HG02852 (cell line): Measurements from ENCODE around the gene CENPVL1.
"Not testable (repeated sequence)": the region's sequence is repeated elsewhere in the genome, so short reads cannot be mapped to it uniquely, and the experiment has no call there.

Source experiments
- ATAC-seq: cut with Tn5 transposase; IDR thresholded peaks from one replicate; pipeline ENCODE4 v1.9.1; 2021; ENCODE audit warnings: mild to moderate bottlenecking, moderate library complexity; ENCODE audit not compliant: unreplicated experiment

The CENPVL1 gene

DNA sequence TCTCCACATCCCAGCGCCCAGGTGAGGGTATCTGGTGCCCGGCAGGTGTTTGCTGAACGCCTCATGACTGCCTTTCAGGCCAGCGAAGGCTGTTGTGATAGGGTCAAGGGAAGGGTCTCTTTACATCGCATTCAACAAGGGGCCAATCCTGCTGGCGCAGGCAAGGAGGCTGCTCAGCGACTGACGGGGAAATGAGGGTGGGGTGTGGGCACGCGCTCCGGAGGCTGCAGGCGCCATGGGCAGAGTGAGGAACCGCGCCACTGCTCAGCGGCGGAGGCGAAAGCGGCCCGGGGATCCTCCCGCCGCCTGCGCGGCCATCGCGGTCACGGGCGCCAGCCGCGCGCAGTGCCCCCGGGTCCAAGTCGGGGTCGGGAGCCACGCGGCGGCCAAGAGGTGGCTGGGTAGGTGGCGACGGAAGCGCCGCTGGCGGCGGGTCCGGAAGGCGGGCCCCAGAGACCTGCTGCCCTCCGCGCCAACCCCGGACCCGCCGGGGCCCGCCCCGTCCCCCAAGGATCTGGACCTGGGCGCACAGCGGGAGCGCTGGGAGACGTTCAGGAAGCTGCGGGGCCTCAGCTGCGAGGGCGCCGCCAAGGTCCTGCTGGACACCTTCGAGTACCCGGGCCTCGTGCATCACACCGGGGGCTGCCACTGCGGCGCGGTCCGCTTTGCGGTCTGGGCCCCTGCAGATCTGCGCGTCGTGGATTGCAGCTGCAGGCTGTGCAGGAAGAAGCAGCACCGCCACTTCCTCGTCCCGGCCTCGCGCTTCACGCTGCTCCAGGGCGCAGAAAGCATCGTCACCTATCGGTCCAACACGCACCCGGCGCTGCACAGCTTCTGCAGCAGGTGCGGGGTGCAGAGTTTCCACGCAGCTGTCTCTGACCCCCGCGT lies at the start of gene CENPVL1:
CENPVL1 (plus strand) TSS at position 236 of the 888 bp plus-strand sequence; CDS start at position 236, 0 bp downstream.
- not testable (repeated sequence) for ATAC-seq

- no peak for ATAC-seq
These were observed 44.3 kb upstream of the CENPVL1 start for GRCh38 chrX:51665981-51666380.

DNA sequence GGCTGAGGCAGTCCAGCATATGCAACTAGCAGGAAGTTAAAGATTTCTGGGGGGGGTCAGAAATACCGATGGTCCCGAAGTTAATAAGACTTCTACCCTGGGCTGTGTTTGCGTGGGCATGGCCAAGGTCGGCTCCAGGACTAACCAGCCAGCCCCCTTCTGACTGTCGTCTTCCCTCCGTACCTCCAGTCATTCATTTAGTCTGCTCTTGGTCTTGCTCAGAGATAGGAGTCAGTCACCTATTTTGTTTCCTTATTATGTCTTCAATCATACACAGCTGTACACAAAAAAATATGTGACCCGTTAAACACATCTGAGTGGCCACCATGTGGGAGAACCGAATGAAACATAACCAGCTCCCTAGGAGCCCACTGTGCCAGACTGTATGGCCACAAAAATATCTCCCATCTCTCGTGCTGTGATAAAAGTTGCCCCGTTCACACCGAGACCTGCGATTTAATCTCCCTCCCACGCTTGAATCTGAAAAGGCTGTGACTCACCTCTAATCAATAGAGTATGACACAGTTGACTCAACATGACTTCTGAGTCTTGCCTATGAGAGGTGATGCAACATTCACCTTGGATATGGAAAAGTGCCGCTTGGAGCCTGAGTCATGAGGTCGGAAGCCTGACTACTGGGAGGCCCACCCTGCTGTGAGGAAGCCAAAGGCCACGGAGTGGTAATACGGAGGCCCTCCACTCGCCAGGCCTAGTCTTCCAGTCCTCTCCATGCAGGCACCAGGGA lies 30.5 kb upstream of the CENPVL1 start:
- ATAC-seq: not testable (repeated sequence)

- not testable (repeated sequence) for ATAC-seq
These were observed 28.2 kb upstream of the CENPVL1 start for GRCh38 chrX:51681808-51682719.

DNA sequence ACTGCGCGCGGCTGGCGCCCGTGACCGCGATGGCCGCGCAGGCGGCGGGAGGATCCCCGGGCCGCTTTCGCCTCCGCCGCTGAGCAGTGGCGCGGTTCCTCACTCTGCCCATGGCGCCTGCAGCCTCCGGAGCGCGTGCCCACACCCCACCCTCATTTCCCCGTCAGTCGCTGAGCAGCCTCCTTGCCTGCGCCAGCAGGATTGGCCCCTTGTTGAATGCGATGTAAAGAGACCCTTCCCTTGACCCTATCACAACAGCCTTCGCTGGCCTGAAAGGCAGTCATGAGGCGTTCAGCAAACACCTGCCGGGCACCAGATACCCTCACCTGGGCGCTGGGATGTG lies 27.6 kb upstream of the CENPVL1 start, which contains the start of gene CENPVL2:
CENPVL2 (minus strand) TSS at position 112 of the 343 bp plus-strand sequence; CDS start at position 112, 0 bp downstream.
- not testable (repeated sequence) for ATAC-seq

- no peak for ATAC-seq
These were observed 16.1 kb upstream of the CENPVL1 start for GRCh38 chrX:51694254-51694653.

DNA sequence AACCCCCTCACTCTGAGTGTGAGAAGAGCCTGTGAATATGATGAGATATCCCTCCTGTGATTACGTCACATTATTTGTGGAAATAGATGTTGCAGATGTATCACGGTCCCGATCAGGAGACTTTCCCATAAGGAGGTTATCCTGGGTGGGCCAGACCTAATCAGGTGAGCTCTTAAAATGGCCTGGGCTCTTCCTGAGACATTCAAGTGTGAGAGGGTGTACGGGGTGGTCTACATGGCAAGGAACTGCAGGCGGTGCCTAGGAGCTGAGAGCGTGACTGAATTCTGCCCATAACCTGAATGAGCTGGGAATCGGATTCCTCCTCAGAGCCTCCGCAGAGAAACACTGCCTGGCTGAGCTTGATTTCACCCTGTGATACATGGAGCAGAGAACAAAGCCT lies 12.9 kb upstream of the CENPVL1 start:
- ATAC-seq: no peak

DNA sequence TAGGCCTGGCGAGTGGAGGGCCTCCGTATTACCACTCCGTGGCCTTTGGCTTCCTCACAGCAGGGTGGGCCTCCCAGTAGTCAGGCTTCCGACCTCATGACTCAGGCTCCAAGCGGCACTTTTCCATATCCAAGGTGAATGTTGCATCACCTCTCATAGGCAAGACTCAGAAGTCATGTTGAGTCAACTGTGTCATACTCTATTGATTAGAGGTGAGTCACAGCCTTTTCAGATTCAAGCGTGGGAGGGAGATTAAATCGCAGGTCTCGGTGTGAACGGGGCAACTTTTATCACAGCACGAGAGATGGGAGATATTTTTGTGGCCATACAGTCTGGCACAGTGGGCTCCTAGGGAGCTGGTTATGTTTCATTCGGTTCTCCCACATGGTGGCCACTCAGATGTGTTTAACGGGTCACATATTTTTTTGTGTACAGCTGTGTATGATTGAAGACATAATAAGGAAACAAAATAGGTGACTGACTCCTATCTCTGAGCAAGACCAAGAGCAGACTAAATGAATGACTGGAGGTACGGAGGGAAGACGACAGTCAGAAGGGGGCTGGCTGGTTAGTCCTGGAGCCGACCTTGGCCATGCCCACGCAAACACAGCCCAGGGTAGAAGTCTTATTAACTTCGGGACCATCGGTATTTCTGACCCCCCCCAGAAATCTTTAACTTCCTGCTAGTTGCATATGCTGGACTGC lies 2.8 kb downstream of the CENPVL1 start:
- ATAC-seq: not testable (repeated sequence)

DNA sequence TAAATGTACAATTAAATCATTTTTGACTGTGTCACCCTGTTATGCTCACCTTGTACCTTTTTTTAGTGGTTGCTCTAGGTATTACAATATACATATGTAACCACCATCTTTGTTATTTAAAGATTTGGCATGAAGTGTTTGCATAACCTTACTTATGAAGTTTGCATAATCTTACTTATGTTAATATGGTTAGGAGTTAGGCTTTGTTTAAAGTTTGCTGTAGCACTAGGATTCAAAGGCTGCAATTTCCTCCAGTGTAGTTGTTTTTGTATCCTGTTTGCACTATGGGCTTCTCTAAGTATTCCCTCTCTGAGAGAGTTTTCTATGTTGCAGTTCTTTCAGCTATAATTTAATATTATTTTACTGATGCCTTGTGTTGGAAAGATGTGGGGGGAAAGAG lies 17.9 kb downstream of the CENPVL1 start:
- ATAC-seq: no peak

DNA sequence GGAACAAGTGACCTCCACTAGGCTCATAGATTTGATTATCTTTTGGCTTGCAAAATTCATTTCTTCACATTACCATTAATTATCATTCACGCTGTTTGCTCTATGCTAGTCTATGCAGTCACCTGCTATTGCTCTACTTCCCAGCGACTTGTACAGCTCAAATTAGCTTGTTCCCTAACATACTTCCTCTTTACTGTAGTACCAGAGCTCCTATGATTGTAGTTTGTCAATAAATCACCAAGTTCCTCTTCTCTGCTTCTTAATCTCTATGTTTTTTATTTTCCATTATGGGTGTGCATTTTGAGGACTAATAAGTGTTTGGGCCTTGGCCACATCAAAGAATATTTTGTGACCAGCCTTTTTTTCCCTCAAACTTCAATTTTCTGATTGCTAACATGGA lies 26.8 kb downstream of the CENPVL1 start:
- ATAC-seq: no peak

DNA sequence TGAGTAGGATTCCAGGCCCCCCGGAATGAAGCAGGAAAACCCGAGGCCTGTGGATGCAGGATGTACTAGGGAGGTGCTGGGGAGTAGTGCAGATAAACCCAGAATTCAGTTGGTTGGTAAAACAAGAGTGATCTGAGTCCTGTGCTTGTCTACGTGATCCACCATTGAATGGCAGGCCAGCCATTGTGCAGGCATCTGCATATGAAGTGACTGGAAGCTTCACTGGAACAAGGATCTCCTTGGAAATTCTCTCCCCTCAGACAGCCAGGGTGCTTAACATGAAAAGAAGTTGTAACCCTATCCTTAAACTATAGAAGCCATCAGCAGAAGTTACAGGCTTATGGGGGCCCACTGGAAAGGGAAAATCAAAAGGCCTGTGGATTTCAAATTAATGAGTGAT lies 32.3 kb downstream of the CENPVL1 start:
- ATAC-seq: no peak

DNA sequence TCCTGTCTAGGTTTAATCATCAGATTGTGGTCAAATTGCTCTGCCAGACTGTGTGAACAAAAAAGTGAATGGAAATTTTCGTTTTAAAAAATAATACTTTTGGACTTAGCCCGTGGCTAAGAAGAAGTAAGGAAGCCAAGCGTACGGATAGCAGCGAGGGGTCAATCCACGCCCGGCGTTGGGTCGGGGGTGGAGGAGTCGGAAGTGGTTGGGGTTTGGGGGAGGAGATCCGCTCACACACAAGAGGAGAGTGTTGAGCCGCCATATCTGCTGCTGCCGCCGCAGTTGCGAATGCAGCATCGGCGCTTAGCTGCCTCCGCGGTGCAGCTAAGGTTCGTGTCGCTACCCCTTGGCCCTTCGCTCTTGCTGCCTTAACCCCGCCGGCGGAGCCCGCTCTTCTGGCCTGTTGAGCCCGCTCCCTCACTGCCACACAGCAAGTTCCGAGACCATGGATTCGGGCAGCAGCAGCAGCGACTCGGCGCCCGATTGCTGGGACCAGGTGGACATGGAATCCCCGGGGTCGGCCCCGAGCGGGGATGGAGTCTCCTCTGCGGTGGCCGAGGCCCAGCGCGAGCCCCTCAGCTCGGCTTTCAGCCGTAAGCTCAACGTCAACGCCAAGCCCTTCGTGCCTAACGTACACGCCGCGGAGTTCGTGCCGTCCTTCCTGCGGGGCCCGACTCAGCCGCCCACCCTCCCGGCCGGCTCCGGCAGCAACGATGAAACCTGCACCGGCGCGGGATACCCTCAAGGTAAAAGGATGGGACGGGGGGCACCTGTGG lies 33.1 kb downstream of the CENPVL1 start, which contains the start of gene GSPT2:
GSPT2 (plus strand) TSS at position 264 of the 779 bp plus-strand sequence; CDS start at position 449, 185 bp downstream.
- peak; percentile 96 for ATAC-seq

- no peak for ATAC-seq
These were observed 37.4 kb downstream of the CENPVL1 start for GRCh38 chrX:51747671-51748070.

GRCh38 chrX:51759055-51759839 lies 48.9 kb downstream of the CENPVL1 start:
- ATAC-seq: no peak

GRCh38 chrX:51760657-51761056 lies 50.3 kb downstream of the CENPVL1 start:
- no peak for ATAC-seq
